Right lobe of liver (tissue), 6 donors: ENCODE data around the gene TNFRSF13B. TPM values are rescaled to one million over a fixed set of nuclear protein-coding genes. Genes with fewer than 3 reads are reported as not detected.

ENCODE experiments used
- ATAC-seq, 4 donors: fragments of 200-7000 bp; cut with Tn5 transposase; one replicate each; pipeline ENCODE4 v1.9.1; 2020; ENCODE audit warnings: mild to moderate bottlenecking in 4 of 4, moderate library complexity in 4 of 4
- DNase-seq, 3 donors: peaks; one replicate each; pipeline ENCODE4 v3.0.0-alpha.2; 2020
- H3K27ac ChIP-seq, 3 donors: fragments of 200-600 bp; one replicate each; pipeline ENCODE4 v1.8.0; 2022
- H3K27me3 ChIP-seq, 2 donors: fragments of 200-600 bp; one replicate each; pipeline ENCODE4 v1.8.0; 2022
- H3K36me3 ChIP-seq, 4 donors: fragments of 200-600 bp; sonication (generic) in 1 of 4; one replicate each; pipeline versions ENCODE4 v1.5.1 to v1.8.0; 2017 to 2022; ENCODE audit warnings: control low read depth in 1 of 4
- H3K4me1 ChIP-seq, 4 donors: fragments of 200-600 bp; sonication (generic) in 1 of 4; one replicate each; pipeline versions ENCODE4 v1.5.1 to v1.8.0; 2017 to 2022; ENCODE audit warnings: control low read depth in 1 of 4
- H3K4me3 ChIP-seq, 3 donors: fragments of 200-600 bp; one replicate each; pipeline ENCODE4 v1.8.0; 2022
- H3K9me3 ChIP-seq, 4 donors: fragments of 200-600 bp; sonication (generic) in 1 of 4; one replicate each; pipeline versions ENCODE4 v1.5.1 to v1.8.0; 2017 to 2022; ENCODE audit warnings: control low read depth in 1 of 4
- POLR2A ChIP-seq: fragments of 450-650 bp; IDR thresholded peaks from one replicate; pipeline ENCODE4 v1.6.1; 2017; ENCODE audit warnings: antibody characterized with exemption, mild to moderate bottlenecking
- WGBS: methylation state at CpG from one replicate; pipeline ENCODE4 v1.1.6; 2018; ENCODE audit warnings: low coverage, low lambda C conversion rate; ENCODE audit not compliant: insufficient coverage; ENCODE audit errors: missing lambda C conversion rate; 5-methylcytosine and 5-hydroxymethylcytosine counted together
- intact Hi-C, 2 donors: fragments of 100-400 bp; cut with DNase I; formaldehyde crosslinking; loops; one replicate each; pipeline versions ENCODE4 v1.11.2 to v1.14.1; 2022
- total RNA-seq, 6 experiments: library from RNA; depleted of rRNA in 2 of 6; stranded (reverse); fragments of >200 nt in 2 of 6; fragmentation: NEBNext Ultra II Directional in 3 of 6; extraction: Animal tissue kit (Norgen Biotek cat#: 25700) in 3 of 6; gene quantifications; one replicate each; pipeline versions ENCODE4 v1.1.0 to v1.2.4, GENCODE V29; 2016 to 2023
- TF ChIP-seq, protein P1 (sequence below), 4 donors: fragments of 200-600 bp in 3 of 4; fragments of 450-650 bp in 1 of 4; IDR thresholded peaks; one replicate each; pipeline versions ENCODE4 v1.5.1 to v1.8.0; 2016 to 2022; ENCODE audit warnings: antibody characterized with exemption in 4 of 4, mild to moderate bottlenecking in 2 of 4
- donor health status: DM: no; HTN: yes; CAD: no.
- donor health status: DM: no; HTN: no; CAD: no.
- donor health status: DM: no; HTN: no; CAD: no.
- donor health status: DM: no; HTN: yes; CAD: no.
- donor health status: DM: no; HTN: yes; CAD: no.

TNFRSF13B gene
- total RNA-seq, 6 experiments from 2014 or later: 0.44 TPM; not detected in 5

DNA sequence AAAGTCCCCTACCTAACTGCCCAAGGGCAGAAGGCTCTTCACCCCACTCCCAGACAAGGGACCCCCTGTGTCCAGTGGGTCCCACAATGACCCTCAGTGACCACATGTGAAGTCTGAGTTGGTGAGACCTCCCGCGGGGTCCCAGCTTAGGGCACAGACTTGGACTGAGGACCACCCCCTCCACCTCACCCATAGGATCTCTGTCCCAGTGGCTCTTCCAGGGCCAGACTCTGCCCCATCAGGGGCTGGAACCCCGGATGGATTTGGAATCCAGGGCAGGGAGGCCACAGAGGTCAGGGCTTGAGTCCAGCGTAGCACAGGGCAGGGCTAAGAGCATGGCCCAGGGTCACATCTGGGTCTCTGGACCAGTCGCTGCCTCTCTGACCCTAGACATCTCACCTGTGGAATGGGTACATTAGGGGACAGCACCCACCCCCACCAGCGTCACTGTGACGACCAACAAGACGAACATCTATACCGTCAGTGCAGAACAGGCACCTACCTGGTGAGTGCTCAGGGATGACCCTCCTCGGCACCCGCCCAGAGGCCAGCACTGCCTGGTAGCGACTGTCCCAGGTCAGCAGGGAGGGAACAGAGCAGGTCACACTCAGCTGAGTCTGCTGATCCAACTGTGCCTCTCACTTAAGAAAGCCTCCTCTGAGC, 37.7 kb downstream of the TNFRSF13B start:
- DNase-seq: peak in 2 of 3 donors; percentile 26 to 42
- Histone ChIP-seq H3K4me3 (no peak overlapping the region), H3K4me1 (no peaks in the 10 kb centered on the region), H3K9me3 (no peaks in the 10 kb centered on the region), H3K36me3 (no peaks in the 10 kb centered on the region), H3K27me3 (no peaks in the 10 kb centered on the region), H3K27ac (no peak overlapping the region)
- WGBS: no CpG with 5 or more reads among the region's 12 CpGs
- intact Hi-C loops: no loop called here
- TF ChIP-seq, protein P1, sequence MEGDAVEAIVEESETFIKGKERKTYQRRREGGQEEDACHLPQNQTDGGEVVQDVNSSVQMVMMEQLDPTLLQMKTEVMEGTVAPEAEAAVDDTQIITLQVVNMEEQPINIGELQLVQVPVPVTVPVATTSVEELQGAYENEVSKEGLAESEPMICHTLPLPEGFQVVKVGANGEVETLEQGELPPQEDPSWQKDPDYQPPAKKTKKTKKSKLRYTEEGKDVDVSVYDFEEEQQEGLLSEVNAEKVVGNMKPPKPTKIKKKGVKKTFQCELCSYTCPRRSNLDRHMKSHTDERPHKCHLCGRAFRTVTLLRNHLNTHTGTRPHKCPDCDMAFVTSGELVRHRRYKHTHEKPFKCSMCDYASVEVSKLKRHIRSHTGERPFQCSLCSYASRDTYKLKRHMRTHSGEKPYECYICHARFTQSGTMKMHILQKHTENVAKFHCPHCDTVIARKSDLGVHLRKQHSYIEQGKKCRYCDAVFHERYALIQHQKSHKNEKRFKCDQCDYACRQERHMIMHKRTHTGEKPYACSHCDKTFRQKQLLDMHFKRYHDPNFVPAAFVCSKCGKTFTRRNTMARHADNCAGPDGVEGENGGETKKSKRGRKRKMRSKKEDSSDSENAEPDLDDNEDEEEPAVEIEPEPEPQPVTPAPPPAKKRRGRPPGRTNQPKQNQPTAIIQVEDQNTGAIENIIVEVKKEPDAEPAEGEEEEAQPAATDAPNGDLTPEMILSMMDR (IDR thresholded peaks at IDR 0.05): no peak
- TF ChIP-seq POLR2A: no peak
- no peak for ATAC-seq

DNA sequence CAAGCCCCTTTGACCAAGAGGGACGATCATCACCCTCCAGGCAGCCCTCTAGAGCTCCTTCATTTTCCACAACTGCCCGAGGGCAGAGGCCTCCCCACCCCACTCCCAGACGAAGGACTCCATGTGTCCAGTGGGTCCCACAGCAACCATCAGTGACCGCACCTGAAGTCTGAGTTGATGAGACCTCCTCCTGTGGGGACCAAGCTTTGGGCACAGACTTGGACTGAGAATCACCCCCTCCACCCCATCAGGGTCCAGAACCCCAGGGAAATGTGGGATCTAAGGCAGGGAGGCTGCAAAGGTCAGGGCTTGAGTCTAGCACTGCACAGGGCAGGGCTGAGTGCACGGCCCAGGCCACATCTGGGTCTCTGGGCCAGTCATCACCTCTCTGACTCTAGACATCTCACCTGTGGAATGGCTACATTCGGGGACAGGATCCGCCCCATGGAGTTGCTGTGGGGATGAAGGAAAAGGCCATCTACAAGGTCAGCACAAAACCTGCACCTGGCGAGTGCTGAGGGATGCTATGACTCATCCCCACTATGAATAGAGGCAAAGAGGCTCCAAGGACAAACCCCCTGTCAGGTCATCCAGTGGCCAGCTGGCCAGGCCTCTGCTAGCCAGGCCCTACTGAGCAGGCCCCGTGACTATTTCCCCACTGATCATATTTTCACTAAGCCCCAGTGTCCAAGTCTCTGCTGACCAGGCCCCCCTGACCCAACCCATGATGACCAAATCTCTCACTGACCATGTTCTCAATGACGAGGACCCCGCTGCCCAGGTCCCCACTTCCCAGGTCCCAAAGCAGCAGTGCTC, 38.4 kb downstream of the TNFRSF13B start:
- Histone ChIP-seq H3K4me3 (no peak overlapping the region), H3K27ac (no peak overlapping the region), H3K4me1 (no peaks in the 10 kb centered on the region), H3K27me3 (no peaks in the 10 kb centered on the region), H3K36me3 (no peaks in the 10 kb centered on the region), H3K9me3 (no peaks in the 10 kb centered on the region)
- 73% methylated on average over 5 of the region's 11 CpGs for WGBS
- TF ChIP-seq, protein P1 (IDR thresholded peaks at IDR 0.05): no peak
- TF ChIP-seq POLR2A: no peak
- intact Hi-C loops: no loop called here
- ATAC-seq (peak in 1 of 4 donors; percentile 25), DNase-seq (peak in 2 of 3 donors; percentile 25 to 29)

GRCh38 chr17:16932611-16933010, 39.3 kb downstream of the TNFRSF13B start:
- H3K36me3 ChIP-seq: no peaks in the 10 kb centered on the region
- DNase-seq: peak in 1 of 3 donors; percentile 24
- H3K4me3 ChIP-seq: no peak overlapping the region
- no peaks in the 10 kb centered on the region for H3K4me1 ChIP-seq
- 71% methylated on average over 1 of the region's 6 CpGs for WGBS
- no peaks in the 10 kb centered on the region for H3K9me3 ChIP-seq
- TF ChIP-seq, protein P1 (IDR thresholded peaks at IDR 0.05): no peak
- TF ChIP-seq POLR2A: no peak
- H3K27ac ChIP-seq: no peak overlapping the region
- no peak for ATAC-seq
- intact Hi-C loops: no loop called here
- H3K27me3 ChIP-seq: no peaks in the 10 kb centered on the region

DNA sequence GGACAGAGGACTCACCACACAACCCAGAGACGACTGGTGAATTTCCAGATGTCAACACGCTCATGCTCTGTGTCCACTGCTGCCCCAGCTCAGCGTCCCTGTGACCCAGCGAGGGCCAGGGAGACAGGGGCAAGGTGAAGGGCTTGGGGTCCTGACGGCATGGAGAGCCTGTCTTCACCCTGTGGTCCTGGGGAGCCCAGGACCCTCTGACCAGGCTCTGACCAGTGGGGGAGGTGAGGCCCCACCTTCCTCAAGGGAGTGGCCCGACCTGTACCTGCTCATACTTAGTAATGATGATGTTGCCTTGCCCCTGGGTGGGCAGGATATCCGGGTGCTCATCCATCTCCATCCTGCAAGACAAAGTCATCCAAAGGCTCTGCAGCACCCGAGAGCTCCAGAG, 39.8 kb downstream of the TNFRSF13B start:
- no peak for TF ChIP-seq POLR2A
- TF ChIP-seq, protein P1 (IDR thresholded peaks at IDR 0.05): no peak
- Histone ChIP-seq H3K4me3 (no peak overlapping the region), H3K4me1 (no peaks in the 10 kb centered on the region), H3K9me3 (no peaks in the 10 kb centered on the region), H3K27ac (no peak overlapping the region), H3K27me3 (no peaks in the 10 kb centered on the region), H3K36me3 (no peaks in the 10 kb centered on the region)
- DNase-seq (peak in 1 of 3 donors; percentile 46), ATAC-seq (no peak)
- no CpG with 5 or more reads among the region's 8 CpGs for WGBS
- intact Hi-C loops: no loop called here
